GM19395 (cell line): ENCODE measurements around the gene MARK1.

ENCODE experiments used
- ATAC-seq: cut with Tn5 transposase; IDR thresholded peaks from one replicate; pipeline ENCODE4 v1.9.1; 2021; ENCODE audit warnings: mild to moderate bottlenecking, moderate library complexity; ENCODE audit not compliant: unreplicated experiment

Gene MARK1

DNA sequence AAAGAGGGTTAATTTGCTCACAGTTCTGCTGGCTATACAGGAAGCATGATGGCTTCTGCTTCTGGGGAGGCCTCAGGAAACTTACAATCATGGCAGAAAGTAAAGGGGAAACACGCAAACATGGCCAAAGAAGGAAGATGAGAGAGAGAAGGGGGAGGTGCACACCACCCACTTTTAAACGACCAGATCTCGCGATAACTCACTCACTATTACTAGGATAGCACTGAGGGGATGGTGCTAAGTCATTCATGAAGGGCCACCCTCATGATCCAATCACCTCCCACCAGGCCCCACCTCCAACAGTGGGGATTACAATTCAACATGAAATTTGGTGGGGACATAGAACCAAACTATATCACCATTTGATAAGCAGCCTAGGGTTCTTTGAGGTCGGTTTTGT is 159.9 kb downstream of the MARK1 start:
- no peak for ATAC-seq

DNA sequence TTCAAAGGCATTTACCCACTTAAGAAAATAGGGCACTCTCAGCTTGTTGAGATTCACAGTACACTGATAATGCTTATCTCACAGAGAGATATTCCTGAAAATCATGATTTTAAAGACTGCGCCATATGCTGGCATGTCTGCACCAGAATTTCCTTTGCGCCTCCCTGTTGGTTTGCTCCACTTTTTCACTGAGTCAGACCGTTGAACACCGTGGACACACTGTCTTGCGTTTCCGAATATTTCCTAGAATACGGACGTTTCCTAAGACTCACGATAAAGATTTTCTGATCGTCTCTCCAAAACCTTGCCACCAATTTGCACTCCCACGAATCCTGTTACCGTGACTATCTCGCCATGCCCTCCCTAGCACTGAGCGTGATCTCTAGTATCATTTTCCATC is 161.7 kb downstream of the MARK1 start:
- ATAC-seq = no peak

DNA sequence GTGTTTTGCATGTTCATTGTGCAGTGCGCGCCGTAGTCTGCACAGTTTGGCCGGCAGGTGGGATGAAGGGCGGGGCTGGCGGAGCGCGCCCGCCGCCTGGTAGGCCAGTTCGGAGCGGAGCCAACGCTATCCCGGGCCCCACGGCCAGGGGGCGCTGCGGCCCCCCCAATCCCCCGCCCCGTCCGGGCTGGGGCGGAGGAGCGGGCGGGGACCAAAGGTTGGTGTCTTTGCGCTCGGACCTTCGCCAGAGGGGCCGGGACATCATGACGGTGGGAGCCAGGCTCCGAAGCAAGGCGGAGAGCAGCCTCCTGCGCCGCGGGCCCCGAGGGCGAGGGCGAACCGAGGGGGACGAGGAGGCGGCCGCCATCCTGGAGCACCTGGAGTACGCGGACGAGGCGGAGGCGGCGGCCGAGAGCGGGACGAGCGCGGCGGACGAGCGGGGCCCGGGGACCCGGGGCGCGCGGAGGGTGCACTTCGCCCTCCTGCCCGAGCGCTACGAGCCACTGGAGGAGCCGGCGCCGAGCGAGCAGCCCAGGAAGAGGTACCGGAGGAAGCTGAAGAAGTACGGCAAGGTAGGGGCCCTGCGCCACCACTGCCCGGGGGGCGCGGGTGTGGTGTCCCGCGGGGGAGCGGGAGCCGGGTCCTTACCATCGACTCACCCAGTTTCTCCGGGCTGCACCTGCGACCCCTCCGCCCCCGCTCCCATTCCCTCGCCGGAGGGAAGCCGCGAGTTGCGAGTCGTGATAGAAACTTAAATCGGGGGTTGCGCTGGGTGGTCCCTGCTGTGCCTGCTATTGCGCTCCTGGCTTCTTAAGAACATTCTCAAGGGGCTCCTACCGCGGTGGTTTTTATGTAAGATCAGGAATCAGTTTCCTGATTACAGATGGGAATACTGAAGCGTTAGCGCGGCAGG is 162.5 kb downstream of the MARK1 start, which contains the start of gene C1orf115:
TSS of gene C1orf115 (plus strand) at position 224 of the 913 bp plus-strand sequence. CDS start at position 264, 40 bp downstream.
- ATAC-seq = peak; percentile 95

- no peak for ATAC-seq
These were observed 163.2 kb downstream of the MARK1 start for GRCh38 chr1:220691053-220691684.

GRCh38 chr1:220692436-220693228 is 164.7 kb downstream of the MARK1 start:
- ATAC-seq = no peak

- ATAC-seq = no peak
These were observed 167.0 kb downstream of the MARK1 start for GRCh38 chr1:220694866-220695382.

- ATAC-seq = no peak
These were observed 167.5 kb downstream of the MARK1 start for GRCh38 chr1:220695426-220695825.

GRCh38 chr1:220696226-220696862 is 168.4 kb downstream of the MARK1 start:
- no peak for ATAC-seq

DNA sequence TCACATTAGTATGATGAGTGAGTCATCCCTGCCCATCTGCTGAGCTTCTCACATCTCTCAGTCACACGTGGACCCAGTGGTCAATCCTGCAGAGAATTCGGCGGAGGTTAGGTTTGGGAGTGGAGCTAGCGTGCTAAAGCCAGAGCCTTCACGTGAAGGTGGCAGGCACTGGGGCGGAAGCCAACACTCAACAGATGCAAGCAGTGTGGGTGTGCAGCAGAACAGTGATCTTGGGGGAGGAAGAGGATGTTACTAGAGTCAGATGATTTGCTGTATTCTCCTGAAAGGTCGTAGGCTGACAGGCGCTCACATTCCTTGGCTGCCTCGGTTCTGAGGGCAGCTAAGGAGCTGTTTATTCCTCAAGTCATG is 168.9 kb downstream of the MARK1 start:
- ATAC-seq = no peak

DNA sequence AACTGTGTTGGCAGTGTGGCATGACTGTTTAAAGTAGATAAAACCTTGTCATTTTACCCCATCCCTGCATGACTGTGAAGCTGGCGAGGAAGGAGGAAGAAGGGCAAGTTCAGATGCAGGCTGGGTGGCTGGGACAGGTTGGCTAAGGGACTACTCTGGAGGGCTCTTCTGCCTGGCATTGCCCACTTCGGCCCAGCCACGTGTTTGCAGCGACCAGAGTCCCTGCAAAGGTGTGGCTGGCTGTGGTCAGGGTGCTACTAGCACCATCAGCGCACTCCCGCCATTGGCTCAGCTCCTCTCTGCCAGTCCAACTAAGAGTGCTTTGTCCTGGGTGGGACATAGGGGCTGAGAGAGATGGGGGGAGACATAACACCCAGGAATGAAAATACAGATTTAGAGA is 169.4 kb downstream of the MARK1 start:
- ATAC-seq = no peak

DNA sequence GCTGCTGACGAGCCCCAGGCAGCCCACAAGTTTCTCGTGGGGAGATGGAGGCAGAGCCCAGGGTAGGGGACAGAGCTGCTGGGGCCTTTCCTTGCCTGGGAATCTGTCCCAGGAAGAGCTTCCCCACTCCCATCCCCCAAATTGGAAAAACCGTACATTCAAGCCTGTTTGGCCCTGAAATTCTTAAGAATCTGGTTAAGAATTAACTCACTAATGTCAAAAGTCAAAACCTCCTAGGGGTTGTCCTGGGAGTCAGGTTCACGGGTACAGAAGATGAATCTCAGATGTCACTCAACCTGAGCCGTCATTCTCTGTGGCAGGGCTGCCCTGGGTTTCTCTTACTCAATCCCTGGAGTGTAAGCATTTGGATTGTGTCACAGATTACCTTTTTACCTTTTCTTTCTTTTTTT is 170.7 kb downstream of the MARK1 start:
- no peak for ATAC-seq

- ATAC-seq = no peak
These were observed 171.1 kb downstream of the MARK1 start for GRCh38 chr1:220699044-220699443.

GRCh38 chr1:220700556-220701179 is 172.7 kb downstream of the MARK1 start:
- ATAC-seq = no peak

GRCh38 chr1:220701974-220702373 is 174.0 kb downstream of the MARK1 start:
- ATAC-seq = no peak

GRCh38 chr1:220702733-220703270 is 174.9 kb downstream of the MARK1 start:
- ATAC-seq = no peak

- ATAC-seq = no peak
These were observed 175.4 kb downstream of the MARK1 start for GRCh38 chr1:220703305-220703704.

DNA sequence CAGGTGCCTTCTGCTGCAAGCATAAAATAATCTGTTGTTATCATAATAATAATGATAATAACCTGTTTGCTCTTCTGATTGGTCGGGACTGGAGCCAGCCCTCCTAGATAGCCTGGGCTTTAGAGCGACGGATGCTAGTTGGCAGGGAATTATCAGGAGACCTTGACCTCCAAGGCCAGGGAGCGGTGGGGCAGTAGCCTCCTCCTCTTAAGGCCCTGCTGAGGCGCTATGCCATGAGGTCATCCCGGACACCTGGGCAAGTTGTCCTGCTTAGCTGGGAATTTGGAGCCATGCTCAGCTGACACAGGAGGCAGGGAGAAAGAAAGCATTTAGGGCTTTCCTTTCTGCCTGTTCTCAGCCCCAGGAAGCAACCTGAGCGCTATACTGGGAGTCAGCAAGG is 177.8 kb downstream of the MARK1 start:
- ATAC-seq = no peak

GRCh38 chr1:220706480-220706879 is 178.5 kb downstream of the MARK1 start:
- ATAC-seq = no peak

- no peak for ATAC-seq
These were observed 179.2 kb downstream of the MARK1 start for GRCh38 chr1:220707160-220707559.

- no peak for ATAC-seq
These were observed 180.3 kb downstream of the MARK1 start for GRCh38 chr1:220708244-220708643.
